K562 (cell line): ENCODE data around the gene PRXL2B. TPM values are rescaled to one million over a fixed set of nuclear protein-coding genes. Genes with fewer than 3 reads are reported as not detected.

Experiments used
- ATAC-seq: fragments of 200-7000 bp; cut with Tn5 transposase; 3 replicates; pipeline ENCODE4 v1.9.1; 2020; ENCODE audit warnings: moderate library complexity
- BruUV-seq: library from RNA; stranded (reverse); fragments of 400-500 nt; replicated peaks from 2 replicates; lab custom pipeline; 2021; lab: Mats Ljungman, UMichigan
- CTCF ChIA-PET: fragments of 300-600 bp; formaldehyde crosslinking; extraction: SDS; loops from one replicate; lab custom pipeline; 2021; ENCODE audit warnings: low intra/inter-chr PET ratio; lab: Yijun Ruan, JAX
- POLR2A ChIA-PET: fragments of 300-600, 350-650 bp; sonication (Branson Sonifier 250); formaldehyde crosslinking; extraction: SDS; loops from one replicate; lab custom pipeline; 2021; ENCODE audit warnings: antibody characterized with exemption, inconsistent platforms; lab: Yijun Ruan, JAX
- DNase-seq, 4 experiments: peaks; one replicate each; pipeline versions ENCODE4 v3.0.0 to v3.0.0-alpha.2; 2011 to 2018; ENCODE audit warnings: low spot score in 3 of 4, mixed read lengths in 3 of 4; ENCODE audit errors: extremely low read depth in 1 of 4
- FAIRE-seq: peaks from 2 replicates; lab custom pipeline; 2011; peaks lifted over from hg19 to GRCh38; lab: Jason Lieb, UNC
- H2AFZ ChIP-seq: 2 replicates; pipeline ENCODE4 v1.6.0; 2011; ENCODE audit warnings: low read depth, low read length, control low read depth, inconsistent platforms
- H3K27ac ChIP-seq: fragments of 200-600 bp; 3 replicates; pipeline ENCODE4 v1.8.0; 2011; ENCODE audit warnings: low read depth, mild to moderate bottlenecking, control low read depth, inconsistent platforms, low read length, moderate library complexity, mixed read lengths; ENCODE audit errors: extremely low read depth
- H3K27me3 ChIP-seq, 2 experiments: fragments of 300-600 bp in 1 of 2; 2 replicates in 1 of 2; 3 replicates in 1 of 2; pipeline versions ENCODE4 v1.6.0 to v1.8.0; 2011; ENCODE audit warnings: inconsistent platforms in 2 of 2, low read length in 2 of 2, mild to moderate bottlenecking in 1 of 2, mixed read lengths in 1 of 2, moderate library complexity in 1 of 2; ENCODE audit not compliant: control insufficient read depth in 2 of 2, insufficient read depth in 2 of 2
- H3K36me3 ChIP-seq: fragments of 300-600 bp; 3 replicates; pipeline ENCODE4 v1.8.0; 2011; ENCODE audit warnings: mild to moderate bottlenecking, low read length, inconsistent platforms; ENCODE audit not compliant: control insufficient read depth, insufficient read depth
- H3K4me1 ChIP-seq, 2 experiments: fragments of 200-600 bp in 1 of 2; replicated peaks in 1 of 2; 2 replicates in 1 of 2; 3 replicates in 1 of 2; pipeline versions ENCODE4 v1.5.1 to v1.8.0; 2011; ENCODE audit warnings: inconsistent platforms in 2 of 2, low read length in 2 of 2, mild to moderate bottlenecking in 1 of 2, mixed read lengths in 1 of 2, moderate library complexity in 1 of 2; ENCODE audit not compliant: control insufficient read depth in 2 of 2, insufficient read depth in 2 of 2
- H3K4me2 ChIP-seq: 2 replicates; pipeline ENCODE4 v1.6.1; 2011; ENCODE audit warnings: low read length, control low read depth, inconsistent platforms, mixed read lengths; ENCODE audit not compliant: insufficient read depth
- H3K4me3 ChIP-seq: fragments of 200-600 bp; sonication (generic), shearing (Covaris generic); 2 replicates; pipeline ENCODE4 v1.5.1; 2016; ENCODE audit warnings: control low read depth, inconsistent platforms
- H3K79me2 ChIP-seq: fragments of 200-600 bp; 3 replicates; pipeline ENCODE4 v1.8.0; 2011; ENCODE audit warnings: low read length, inconsistent platforms; ENCODE audit not compliant: control insufficient read depth, insufficient read depth
- H3K9ac ChIP-seq, 2 experiments: 2 replicates each; pipeline versions ENCODE4 v1.6.0 to v1.6.1; 2011; ENCODE audit warnings: low read depth in 2 of 2, low read length in 2 of 2, control low read depth in 1 of 2, inconsistent platforms in 1 of 2, mild to moderate bottlenecking in 1 of 2, mixed read lengths in 1 of 2; ENCODE audit not compliant: insufficient read depth in 1 of 2
- H3K9me1 ChIP-seq: one replicate; pipeline ENCODE4 v1.6.0; 2011; ENCODE audit warnings: inconsistent platforms, mild to moderate bottlenecking, low read length, moderate library complexity; ENCODE audit not compliant: control insufficient read depth, insufficient read depth
- H3K9me3 ChIP-seq: replicated peaks from 2 replicates; pipeline ENCODE4 v1.5.1; 2011; ENCODE audit warnings: low read depth, low read length, inconsistent platforms; ENCODE audit not compliant: control insufficient read depth, insufficient read depth
- H4K20me1 ChIP-seq: replicated peaks from 2 replicates; pipeline ENCODE4 v1.6.1; 2011; ENCODE audit warnings: low read length, inconsistent platforms, mixed read lengths; ENCODE audit not compliant: control insufficient read depth, insufficient read depth
- ETV1 ChIP-seq: fragments of 450-650 bp; conservative IDR thresholded peaks from 2 replicates; pipeline ENCODE4 v1.6.1; 2016; ENCODE audit warnings: missing genetic modification characterization, control low read depth, low read depth, missing compliant biosample characterization
- FOXM1 ChIP-seq, 2 experiments: fragments of 450-650 bp in 1 of 2; sonication (generic) in 1 of 2; formaldehyde crosslinking in 1 of 2; IDR thresholded peaks; 2 replicates each; pipeline versions ENCODE4 v1.6.1 to v1.9.0; 2017 to 2022; ENCODE audit warnings: low read depth in 2 of 2, mild to moderate bottlenecking in 2 of 2, missing genetic modification reagents in 1 of 2, moderate library complexity in 1 of 2
- RBM17 ChIP-seq: fragments of 200-400 bp; formaldehyde crosslinking; IDR thresholded peaks from 2 replicates; pipeline ENCODE4 v1.6.1; 2017; ENCODE audit warnings: low read depth, mild to moderate bottlenecking, low read length, borderline replicate concordance
- RNF2 ChIP-seq: sonication (generic); IDR thresholded peaks from 2 replicates; pipeline ENCODE4 v1.6.1; 2016
- TEAD2 ChIP-seq: fragments of 450-650 bp; IDR thresholded peaks from 2 replicates; pipeline ENCODE4 v1.6.1; 2016; ENCODE audit warnings: missing genetic modification characterization, control low read depth, missing compliant biosample characterization
- WGBS: fragments of 100-300 bp; shearing (Covaris generic); methylation state at CpG from one replicate; pipeline ENCODE4 v1.1.6; 2016; ENCODE audit warnings: low coverage, mixed read lengths; ENCODE audit not compliant: insufficient coverage; ENCODE audit errors: missing lambda C conversion rate; 5-methylcytosine and 5-hydroxymethylcytosine counted together
- in situ Hi-C: fragments of 300-500 bp; cut with MboI; formaldehyde crosslinking; loops from 4 replicates; pipeline ENCODE4 v1.15.0; 2018; ENCODE audit warnings: inconsistent platforms, mixed read lengths
- intact Hi-C: fragments of 100-400 bp; cut with micrococcal nuclease; formaldehyde crosslinking; loops from 2 replicates; pipeline ENCODE4 v1.14.2; 2022
- polyA plus RNA-seq, 8 experiments: library from polyadenylated mRNA; depleted of rRNA in 4 of 8; stranded (reverse) in 5 of 8; unstranded in 3 of 8; fragments of >200 nt; fragmentation: Nextera tagmentation in 2 of 8; fragmentation: Illumina TruSeq in 1 of 8; extraction: Ambion mirVana in 2 of 8; extraction: Trizol in 1 of 8; gene quantifications; 2 replicates each; pipeline versions ENCODE4 v1.2.1 to v1.2.3, GENCODE V29; 2011 to 2014; ENCODE audit warnings: inconsistent platforms in 1 of 8, missing spikeins in 1 of 8
- total RNA-seq, 7 experiments: library from RNA; depleted of rRNA in 6 of 7; stranded (reverse); fragments of >200 nt in 6 of 7; fragmentation: Illumina TruSeq in 2 of 7; extraction: Trizol in 2 of 7; gene quantifications; 2 replicates each; pipeline versions ENCODE4 v1.2.1 to v1.2.3, GENCODE V29; 2011 to 2021; ENCODE audit warnings: low replicate concordance in 1 of 7
- TF ChIP-seq, protein P1 (sequence below): fragments of 450-650 bp; conservative IDR thresholded peaks from 2 replicates; pipeline ENCODE4 v1.6.1; 2016; ENCODE audit warnings: missing genetic modification characterization, low read depth, mild to moderate bottlenecking, control low read depth, missing compliant biosample characterization
- TF ChIP-seq, protein P2 (sequence below): sonication (generic); formaldehyde crosslinking; IDR thresholded peaks from 2 replicates; pipeline ENCODE4 v1.8.1; 2023; ENCODE audit warnings: mild to moderate bottlenecking, missing genetic modification reagents, moderate library complexity
- TF ChIP-seq, protein P3 (sequence below): sonication (generic); formaldehyde crosslinking; IDR thresholded peaks from 2 replicates; pipeline ENCODE4 v1.8.0; 2022; ENCODE audit warnings: mild to moderate bottlenecking, low read depth, missing genetic modification reagents
- TF ChIP-seq, protein P4 (sequence below): fragments of 450-650 bp; IDR thresholded peaks from 2 replicates; pipeline ENCODE4 v1.7.1; 2018; ENCODE audit warnings: mild to moderate bottlenecking, low read depth; ENCODE audit not compliant: partially characterized antibody
- TF ChIP-seq, protein P5 (sequence below), 2 experiments: IDR thresholded peaks; 2 replicates each; pipeline ENCODE4 v1.6.1; 2011; ENCODE audit warnings: borderline replicate concordance in 1 of 2, control low read depth in 1 of 2, low read depth in 1 of 2, low read length in 1 of 2, mild to moderate bottlenecking in 1 of 2, mixed read lengths in 1 of 2, moderate library complexity in 1 of 2; ENCODE audit not compliant: insufficient read depth in 1 of 2, insufficient read length in 1 of 2, poor library complexity in 1 of 2, severe bottlenecking in 1 of 2; ENCODE audit errors: extremely low read depth in 1 of 2

PRXL2B gene
- total and polyA plus RNA-seq, 9 of the 15 experiments (the other 6 are each of a cell fraction or from before 2014, with no cell fraction given), result 0.99 to 25.3 (median 11.8) TPM

DNA sequence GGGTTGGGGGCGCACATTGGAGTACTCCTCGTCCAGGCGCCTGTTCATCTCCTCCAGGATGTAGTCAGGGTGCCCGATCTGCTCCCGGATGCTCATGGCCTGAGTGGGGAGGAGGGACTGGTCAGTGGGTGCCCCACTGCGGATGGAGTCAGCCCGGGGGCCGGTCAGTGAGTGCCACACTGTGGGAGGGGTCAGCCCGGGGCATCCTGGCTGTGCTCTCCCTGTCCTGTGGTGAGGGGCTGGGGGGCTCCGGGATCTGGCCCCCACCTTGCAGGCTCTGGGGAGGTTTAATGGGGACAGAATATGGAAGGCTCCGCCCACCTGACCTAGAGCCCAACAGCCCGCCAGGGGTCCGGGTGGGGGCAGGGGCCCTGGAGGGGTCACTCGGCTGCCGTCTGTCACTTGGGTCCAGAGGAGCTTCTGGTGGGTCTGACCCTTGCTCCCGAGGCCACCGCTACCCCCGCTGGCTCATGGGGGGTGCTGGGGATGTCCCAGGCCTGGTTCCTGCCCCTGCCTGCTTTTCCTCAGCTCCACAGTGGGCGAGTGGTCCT, 8.8 kb downstream of the PRXL2B start:
- 0 out of 2 replicates have a peak, but pooled peaks cover 6% of the 10 kb centered on the region for H4K20me1 ChIP-seq
- ATAC-seq, result no peak
- H2AFZ ChIP-seq, result no peak overlapping the region
- H3K27me3 ChIP-seq, result peaks cover 13 to 57% of the 10 kb centered on the region in 2 experiments; a peak in 4 of 5 replicates
- TF ChIP-seq, protein P1, sequence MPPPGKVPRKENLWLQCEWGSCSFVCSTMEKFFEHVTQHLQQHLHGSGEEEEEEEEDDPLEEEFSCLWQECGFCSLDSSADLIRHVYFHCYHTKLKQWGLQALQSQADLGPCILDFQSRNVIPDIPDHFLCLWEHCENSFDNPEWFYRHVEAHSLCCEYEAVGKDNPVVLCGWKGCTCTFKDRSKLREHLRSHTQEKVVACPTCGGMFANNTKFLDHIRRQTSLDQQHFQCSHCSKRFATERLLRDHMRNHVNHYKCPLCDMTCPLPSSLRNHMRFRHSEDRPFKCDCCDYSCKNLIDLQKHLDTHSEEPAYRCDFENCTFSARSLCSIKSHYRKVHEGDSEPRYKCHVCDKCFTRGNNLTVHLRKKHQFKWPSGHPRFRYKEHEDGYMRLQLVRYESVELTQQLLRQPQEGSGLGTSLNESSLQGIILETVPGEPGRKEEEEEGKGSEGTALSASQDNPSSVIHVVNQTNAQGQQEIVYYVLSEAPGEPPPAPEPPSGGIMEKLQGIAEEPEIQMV (tag), result no peak
- TF ChIP-seq ETV1 (no peak), RBM17 (no peak), TEAD2 (no peak), RNF2 (no peak), FOXM1 (IDR thresholded peaks at IDR 0.05; ENCODE audit: low read depth) (no peak), FOXM1 (CRISPR knock-in tag; IDR thresholded peaks at IDR 0.05; ENCODE audit: low read depth) (no peak)
- TF ChIP-seq, protein P2, sequence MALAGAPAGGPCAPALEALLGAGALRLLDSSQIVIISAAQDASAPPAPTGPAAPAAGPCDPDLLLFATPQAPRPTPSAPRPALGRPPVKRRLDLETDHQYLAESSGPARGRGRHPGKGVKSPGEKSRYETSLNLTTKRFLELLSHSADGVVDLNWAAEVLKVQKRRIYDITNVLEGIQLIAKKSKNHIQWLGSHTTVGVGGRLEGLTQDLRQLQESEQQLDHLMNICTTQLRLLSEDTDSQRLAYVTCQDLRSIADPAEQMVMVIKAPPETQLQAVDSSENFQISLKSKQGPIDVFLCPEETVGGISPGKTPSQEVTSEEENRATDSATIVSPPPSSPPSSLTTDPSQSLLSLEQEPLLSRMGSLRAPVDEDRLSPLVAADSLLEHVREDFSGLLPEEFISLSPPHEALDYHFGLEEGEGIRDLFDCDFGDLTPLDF (CRISPR knock-in tag), result no peak
- TF ChIP-seq, protein P3, sequence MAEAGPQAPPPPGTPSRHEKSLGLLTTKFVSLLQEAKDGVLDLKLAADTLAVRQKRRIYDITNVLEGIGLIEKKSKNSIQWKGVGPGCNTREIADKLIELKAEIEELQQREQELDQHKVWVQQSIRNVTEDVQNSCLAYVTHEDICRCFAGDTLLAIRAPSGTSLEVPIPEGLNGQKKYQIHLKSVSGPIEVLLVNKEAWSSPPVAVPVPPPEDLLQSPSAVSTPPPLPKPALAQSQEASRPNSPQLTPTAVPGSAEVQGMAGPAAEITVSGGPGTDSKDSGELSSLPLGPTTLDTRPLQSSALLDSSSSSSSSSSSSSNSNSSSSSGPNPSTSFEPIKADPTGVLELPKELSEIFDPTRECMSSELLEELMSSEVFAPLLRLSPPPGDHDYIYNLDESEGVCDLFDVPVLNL, result no peak
- TF ChIP-seq, protein P4, sequence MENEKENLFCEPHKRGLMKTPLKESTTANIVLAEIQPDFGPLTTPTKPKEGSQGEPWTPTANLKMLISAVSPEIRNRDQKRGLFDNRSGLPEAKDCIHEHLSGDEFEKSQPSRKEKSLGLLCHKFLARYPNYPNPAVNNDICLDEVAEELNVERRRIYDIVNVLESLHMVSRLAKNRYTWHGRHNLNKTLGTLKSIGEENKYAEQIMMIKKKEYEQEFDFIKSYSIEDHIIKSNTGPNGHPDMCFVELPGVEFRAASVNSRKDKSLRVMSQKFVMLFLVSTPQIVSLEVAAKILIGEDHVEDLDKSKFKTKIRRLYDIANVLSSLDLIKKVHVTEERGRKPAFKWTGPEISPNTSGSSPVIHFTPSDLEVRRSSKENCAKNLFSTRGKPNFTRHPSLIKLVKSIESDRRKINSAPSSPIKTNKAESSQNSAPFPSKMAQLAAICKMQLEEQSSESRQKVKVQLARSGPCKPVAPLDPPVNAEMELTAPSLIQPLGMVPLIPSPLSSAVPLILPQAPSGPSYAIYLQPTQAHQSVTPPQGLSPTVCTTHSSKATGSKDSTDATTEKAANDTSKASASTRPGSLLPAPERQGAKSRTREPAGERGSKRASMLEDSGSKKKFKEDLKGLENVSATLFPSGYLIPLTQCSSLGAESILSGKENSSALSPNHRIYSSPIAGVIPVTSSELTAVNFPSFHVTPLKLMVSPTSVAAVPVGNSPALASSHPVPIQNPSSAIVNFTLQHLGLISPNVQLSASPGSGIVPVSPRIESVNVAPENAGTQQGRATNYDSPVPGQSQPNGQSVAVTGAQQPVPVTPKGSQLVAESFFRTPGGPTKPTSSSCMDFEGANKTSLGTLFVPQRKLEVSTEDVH, result no peak
- TF ChIP-seq, protein P5, sequence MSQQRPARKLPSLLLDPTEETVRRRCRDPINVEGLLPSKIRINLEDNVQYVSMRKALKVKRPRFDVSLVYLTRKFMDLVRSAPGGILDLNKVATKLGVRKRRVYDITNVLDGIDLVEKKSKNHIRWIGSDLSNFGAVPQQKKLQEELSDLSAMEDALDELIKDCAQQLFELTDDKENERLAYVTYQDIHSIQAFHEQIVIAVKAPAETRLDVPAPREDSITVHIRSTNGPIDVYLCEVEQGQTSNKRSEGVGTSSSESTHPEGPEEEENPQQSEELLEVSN (IDR thresholded peaks at IDR 0.05; ENCODE audit: borderline replicate concordance in 1 of 2, extremely low read depth in 1 of 2, insufficient read depth in 1 of 2, insufficient read length in 1 of 2, low read depth in 1 of 2, low read length in 1 of 2, poor library complexity in 1 of 2, severe bottlenecking in 1 of 2), result no peak
- TF ChIP-seq, all 486 proteins: peak for 0
- H3K9me1 ChIP-seq, result no peaks in the 10 kb centered on the region
- intact Hi-C loops, result no loop called here
- H3K4me3 ChIP-seq, result no peak overlapping the region
- H3K27ac ChIP-seq, result no peak overlapping the region
- WGBS, result 7% methylated on average over 15 of the region's 19 CpGs
- POLR2A ChIA-PET, result no interaction called here
- H3K79me2 ChIP-seq, result no peaks in the 10 kb centered on the region
- H3K9ac ChIP-seq, result no peak overlapping the region
- CTCF ChIA-PET, result no interaction called here
- FAIRE-seq (no peak), DNase-seq (no peak)
- in situ Hi-C loops, result no loop called here
- no TSS peak for BruUV-seq
- no peaks in the 10 kb centered on the region for H3K36me3 ChIP-seq
- H3K9me3 ChIP-seq, result no peaks in the 10 kb centered on the region
- no peak overlapping the region for H3K4me2 ChIP-seq
- H3K4me1 ChIP-seq, result peaks cover 0 to 57% of the 10 kb centered on the region in 2 experiments; a peak in 2 of 5 replicates
